ENCODE results near the gene ERI3. TPM values are rescaled to one million over a fixed set of nuclear protein-coding genes. Genes with fewer than 3 reads are reported as not detected.

Gene ERI3
- total and polyA plus RNA-seq, 10 of the 15 experiments (the other 5 are each of a cell fraction or from before 2014, with no cell fraction given): 20.6 to 90.4 (median 41.2) TPM

GRCh38 chr1:44272992-44273391 lies 82.1 kb downstream of the ERI3 start:
- Histone ChIP-seq H3K9ac (ENCODE audit: control insufficient read depth, insufficient read depth, low read length) (no peak overlapping the region), H3K4me3 (no peak overlapping the region), H3K79me2 (ENCODE audit: control insufficient read depth, insufficient read depth, low read length) (no peaks in the 10 kb centered on the region), H2AFZ (ENCODE audit: control insufficient read depth, low read depth, low read length) (no peak overlapping the region), H4K20me1 (ENCODE audit: control insufficient read depth, insufficient read depth) (no peaks in the 10 kb centered on the region), H3K9me3 (replicated peaks; ENCODE audit: control insufficient read depth, insufficient read depth, low read length) (no peaks in the 10 kb centered on the region), H3K4me1 (ENCODE audit: control insufficient read depth, insufficient read depth, low read length) (no peaks in the 10 kb centered on the region), H3K27me3 (replicated peaks in 1 of 2; ENCODE audit: control insufficient read depth in 2 of 2, insufficient read depth in 2 of 2, low read length in 1 of 2) (no peaks in the 10 kb centered on the region), H3K36me3 (ENCODE audit: control insufficient read depth in 2 of 2, insufficient read depth in 2 of 2, low read length in 1 of 2) (no peaks in the 10 kb centered on the region), H3K27ac (ENCODE audit: control insufficient read depth, insufficient read depth) (no peak overlapping the region), H3K4me2 (ENCODE audit: control insufficient read depth, insufficient read depth) (no peak overlapping the region)
- ChIA-PET POLR2A (no interaction called here), CTCF (no interaction called here), RAD21 (ENCODE audit: unreplicated experiment) (no interaction called here), SMC1A (ENCODE audit: uncharacterized antibody, unreplicated experiment) (no interaction called here)
- no peak for TF ChIP-seq EZH2 (IDR thresholded peaks at IDR 0.05; ENCODE audit: borderline replicate concordance, control insufficient read depth, low read depth, low read length)
- TF ChIP-seq TAF1 (IDR thresholded peaks at IDR 0.05; ENCODE audit: borderline replicate concordance, low read depth, low read length): no peak
- TF ChIP-seq TBL1XR1 (IDR thresholded peaks at IDR 0.05; ENCODE audit: low read depth, low read length): no peak
- TF ChIP-seq RELB (IDR thresholded peaks at IDR 0.05; ENCODE audit: low read depth): no peak
- TF ChIP-seq TCF3 (IDR thresholded peaks at IDR 0.05; ENCODE audit: borderline replicate concordance, insufficient read depth, low read depth, low read length): no peak
- TF ChIP-seq USF2 (IDR thresholded peaks at IDR 0.05; ENCODE audit: borderline replicate concordance, low read depth, low read length): no peak
- TF ChIP-seq KAT2A (conservative IDR thresholded peaks at IDR 0.05; ENCODE audit: control insufficient read depth, low read depth, low read length): no peak
- no peak for TF ChIP-seq JUNB (IDR thresholded peaks at IDR 0.05)
- TF ChIP-seq ASH2L (IDR thresholded peaks at IDR 0.05; ENCODE audit: borderline replicate concordance, low read depth): no peak
- TF ChIP-seq CREM (IDR thresholded peaks at IDR 0.05; ENCODE audit: low read depth): no peak
- no peak for TF ChIP-seq NFYA (IDR thresholded peaks at IDR 0.05; ENCODE audit: borderline replicate concordance, low read depth, low read length)
- no peak for TF ChIP-seq ZNF207 (IDR thresholded peaks at IDR 0.05; ENCODE audit: borderline replicate concordance)
- no peak for TF ChIP-seq ZBTB4 (CRISPR knock-in tag; IDR thresholded peaks at IDR 0.05)
- TF ChIP-seq ATF2 (IDR thresholded peaks at IDR 0.05; ENCODE audit: low read length): no peak
- no peak for TF ChIP-seq BCL11A (IDR thresholded peaks at IDR 0.05; ENCODE audit: low read depth, low read length)
- TF ChIP-seq SREBF1 (IDR thresholded peaks at IDR 0.05; ENCODE audit: low read length): no peak
- no peak for TF ChIP-seq POU2F2 (IDR thresholded peaks at IDR 0.05; ENCODE audit: borderline replicate concordance, low read depth, low read length)
- no peak for TF ChIP-seq IKZF1 (conservative IDR thresholded peaks at IDR 0.05)
- BruUV-seq (replicated peaks): no TSS peak
- intact Hi-C loops (cut with micrococcal nuclease; ENCODE audit: unreplicated experiment): no loop called here
- in situ Hi-C loops (cut with MboI): no loop called here
- ATAC-seq: no peak
- no peak for FAIRE-seq
- no peak for DNase-seq (ENCODE audit: low read depth, low spot score)
- WGBS (ENCODE audit: insufficient coverage, insufficient replicate concordance, low lambda C conversion rate, missing lambda C conversion rate): 93% methylated on average over 3 of the region's 3 CpGs

All from GM12878 (cell line).